HG03439 (cell line): Measurements from ENCODE around the gene DNAH17.

Source experiments
- ATAC-seq: cut with Tn5 transposase; IDR thresholded peaks from one replicate; pipeline ENCODE4 v1.9.1; 2021; ENCODE audit warnings: mild to moderate bottlenecking, moderate library complexity; ENCODE audit not compliant: unreplicated experiment

Gene DNAH17

GRCh38 chr17:78375401-78376151, 201.6 kb downstream of the DNAH17 start:
- ATAC-seq = no peak

DNA sequence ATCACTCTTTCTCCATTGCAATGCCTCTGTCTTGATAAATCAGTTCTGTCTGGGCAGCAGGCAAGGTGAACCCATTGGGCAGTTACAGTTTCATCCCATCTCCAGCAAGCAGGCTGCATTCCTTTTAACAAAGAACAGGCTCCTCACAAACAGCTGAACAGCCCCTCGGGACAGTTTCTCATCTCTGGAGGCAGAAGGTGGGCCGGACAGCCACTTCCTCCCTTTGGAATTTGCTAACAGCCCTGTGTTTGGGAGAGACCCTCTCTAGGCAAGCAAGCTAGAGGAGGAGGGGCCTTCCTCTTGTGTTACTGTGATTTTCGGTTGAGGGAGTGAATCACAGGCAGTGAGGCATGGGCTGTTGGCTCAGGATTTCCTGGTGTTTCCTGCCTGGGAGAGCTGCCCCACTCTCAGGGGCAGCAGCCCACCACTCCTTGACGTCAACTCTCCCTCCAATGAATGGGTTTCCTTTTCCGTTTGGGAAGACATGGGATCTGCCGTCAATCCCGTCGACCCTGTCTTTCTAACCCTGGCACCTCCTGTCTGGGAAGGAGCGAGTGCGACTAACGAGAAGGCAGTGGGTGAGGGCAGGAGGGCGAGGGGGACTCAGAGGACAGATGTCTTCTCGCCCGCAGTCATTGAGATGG, 202.4 kb downstream of the DNAH17 start:
- ATAC-seq = no peak

GRCh38 chr17:78374189-78374588, 203.0 kb downstream of the DNAH17 start:
- ATAC-seq = no peak
